Mesothelial cell of epicardium (in vitro differentiated cells): Measurements from ENCODE around the gene NAV3. TPM values are rescaled to one million over a fixed set of nuclear protein-coding genes. Genes with fewer than 3 reads are reported as not detected.
A peak's percentile ranks its signal among the peaks of the same experiment; 100 is the strongest.

Source experiments
- DNase-seq, 2 experiments: peaks; one replicate each; pipeline ENCODE4 v3.0.0; 2021; ENCODE audit warnings: low spot score in 2 of 2; ENCODE audit not compliant: unreplicated experiment in 2 of 2
- H3K27ac Mint-ChIP-seq: 2 replicates; pipeline ENCODE4 v1.8.0; 2021; ENCODE audit warnings: mixed read lengths
- H3K27me3 Mint-ChIP-seq: 2 replicates; pipeline ENCODE4 v1.8.0; 2021; ENCODE audit warnings: low read depth, mixed read lengths
- H3K36me3 Mint-ChIP-seq: 2 replicates; pipeline ENCODE4 v1.8.0; 2021; ENCODE audit warnings: mixed read lengths
- H3K4me1 Mint-ChIP-seq: 2 replicates; pipeline ENCODE4 v1.8.0; 2021; ENCODE audit warnings: mixed read lengths
- H3K4me3 Mint-ChIP-seq: 2 replicates; pipeline ENCODE4 v1.8.0; 2021; ENCODE audit warnings: mild to moderate bottlenecking, moderate library complexity, mixed read lengths
- H3K9me3 Mint-ChIP-seq: 2 replicates; pipeline ENCODE4 v1.8.0; 2021; ENCODE audit warnings: mixed read lengths
- CTCF ChIP-seq: fragments of 200-600 bp; sonication (generic); IDR thresholded peaks from one replicate; pipeline ENCODE4 v1.5.0; 2021; ENCODE audit warnings: antibody characterized with exemption; ENCODE audit not compliant: unreplicated experiment
- total RNA-seq: library from RNA; stranded (reverse); gene quantifications from 3 replicates; pipeline ENCODE4 v1.2.1, GENCODE V29; 2021

NAV3 gene
- total RNA-seq, 1 donor from 2014 or later, result 28.7 TPM

GRCh38 chr12:78034025-78034424 lies 203.3 kb downstream of the NAV3 start:
- Mint-ChIP-seq H3K27me3 (peaks cover 8% of the 10 kb centered on the region), H3K27ac (no peak overlapping the region), H3K9me3 (no peaks in the 10 kb centered on the region), H3K4me1 (peaks cover 25% of the 10 kb centered on the region), H3K4me3 (no peak overlapping the region), H3K36me3 (no peaks in the 10 kb centered on the region)
- no peak for TF ChIP-seq CTCF
- DNase-seq, result no peak

- TF ChIP-seq CTCF, result no peak
- H3K27me3 Mint-ChIP-seq, result peaks cover 8% of the 10 kb centered on the region
- no peak overlapping the region for H3K27ac Mint-ChIP-seq
- H3K4me3 Mint-ChIP-seq, result peak overlapping the region; percentile 1
- no peak for DNase-seq
- H3K9me3 Mint-ChIP-seq, result no peaks in the 10 kb centered on the region
- H3K36me3 Mint-ChIP-seq, result no peaks in the 10 kb centered on the region
- peaks cover 42% of the 10 kb centered on the region for H3K4me1 Mint-ChIP-seq
Measured at GRCh38 chr12:78035901-78036606, 205.4 kb downstream of the NAV3 start.

- no peak overlapping the region for H3K27ac Mint-ChIP-seq
- DNase-seq, result no peak
- no peaks in the 10 kb centered on the region for H3K36me3 Mint-ChIP-seq
- peaks cover 2% of the 10 kb centered on the region for H3K9me3 Mint-ChIP-seq
- no peak for TF ChIP-seq CTCF
- peaks cover 8% of the 10 kb centered on the region for H3K27me3 Mint-ChIP-seq
- H3K4me1 Mint-ChIP-seq, result peaks cover 42% of the 10 kb centered on the region
- no peak overlapping the region for H3K4me3 Mint-ChIP-seq
Measured at GRCh38 chr12:78036874-78037273, 206.2 kb downstream of the NAV3 start.

GRCh38 chr12:78037707-78038106 lies 207.0 kb downstream of the NAV3 start:
- H3K4me3 Mint-ChIP-seq, result no peak overlapping the region
- peaks cover 42% of the 10 kb centered on the region for H3K4me1 Mint-ChIP-seq
- peaks cover 8% of the 10 kb centered on the region for H3K27me3 Mint-ChIP-seq
- no peak for DNase-seq
- no peaks in the 10 kb centered on the region for H3K36me3 Mint-ChIP-seq
- TF ChIP-seq CTCF, result no peak
- H3K9me3 Mint-ChIP-seq, result peaks cover 4% of the 10 kb centered on the region
- peak overlapping the region; percentile 72 for H3K27ac Mint-ChIP-seq

GRCh38 chr12:78038541-78038940 lies 207.8 kb downstream of the NAV3 start:
- peaks cover 5% of the 10 kb centered on the region for H3K9me3 Mint-ChIP-seq
- no peak overlapping the region for H3K4me3 Mint-ChIP-seq
- peaks cover 42% of the 10 kb centered on the region for H3K4me1 Mint-ChIP-seq
- TF ChIP-seq CTCF, result no peak
- peaks cover 8% of the 10 kb centered on the region for H3K27me3 Mint-ChIP-seq
- no peaks in the 10 kb centered on the region for H3K36me3 Mint-ChIP-seq
- DNase-seq, result no peak
- peak overlapping the region; percentile 72 for H3K27ac Mint-ChIP-seq
